Sigmoid colon (tissue), 7 donors: ENCODE data around the gene SEC16B. TPM values are rescaled to one million over a fixed set of nuclear protein-coding genes. Genes with fewer than 3 reads are reported as not detected.

Experiments
- DNase-seq: peaks from one replicate; pipeline ENCODE4 v3.0.0-alpha.2; 2019
- H3K27ac ChIP-seq, 4 donors: fragments of 200-600 bp; sonication (generic); one replicate each; pipeline ENCODE4 v1.5.1; 2016 to 2019; ENCODE audit warnings: mild to moderate bottlenecking in 1 of 4
- H3K27me3 ChIP-seq, 3 donors: fragments of 200-600 bp; sonication (generic); one replicate each; pipeline ENCODE4 v1.5.1; 2019; ENCODE audit warnings: mild to moderate bottlenecking in 1 of 3
- H3K36me3 ChIP-seq, 4 donors: fragments of 200-600 bp; sonication (generic); one replicate each; pipeline ENCODE4 v1.5.1; 2016 to 2019
- H3K4me1 ChIP-seq, 4 donors: fragments of 200-600 bp; sonication (generic); one replicate each; pipeline ENCODE4 v1.5.1; 2017 to 2019
- H3K4me3 ChIP-seq, 4 donors: fragments of 200-600 bp; sonication (generic); one replicate each; pipeline ENCODE4 v1.5.1; 2017 to 2019; ENCODE audit warnings: mild to moderate bottlenecking in 2 of 4, moderate library complexity in 1 of 4
- H3K9me3 ChIP-seq, 4 donors: fragments of 200-600 bp in 3 of 4; sonication (generic) in 3 of 4; one replicate each; pipeline versions ENCODE4 v1.5.1 to v1.6.1; 2013 to 2019
- CTCF ChIP-seq, 4 experiments: fragments of 450-650 bp in 3 of 4; fragments of 200-600 bp in 1 of 4; IDR thresholded peaks; one replicate each; pipeline ENCODE4 v1.5.1; 2016 to 2019; ENCODE audit warnings: antibody characterized with exemption in 4 of 4, mild to moderate bottlenecking in 3 of 4, moderate library complexity in 2 of 4
- EP300 ChIP-seq, 4 donors: sonication (generic); formaldehyde crosslinking; IDR thresholded peaks; one replicate each; pipeline ENCODE4 v1.6.1; 2017; ENCODE audit warnings: antibody characterized with exemption in 4 of 4
- POLR2A ChIP-seq, 2 donors: fragments of 450-650 bp; IDR thresholded peaks; one replicate each; pipeline ENCODE4 v1.6.1; 2016; ENCODE audit warnings: antibody characterized with exemption in 2 of 2, mild to moderate bottlenecking in 2 of 2, moderate library complexity in 2 of 2
- POLR2AphosphoS5 ChIP-seq, 4 donors: sonication (generic); formaldehyde crosslinking; IDR thresholded peaks; one replicate each; pipeline ENCODE4 v1.6.1; 2017; ENCODE audit warnings: antibody characterized with exemption in 4 of 4
- WGBS, 2 donors: extraction: QIAGEN DNeasy Blood & Tissue Kit; methylation state at CpG; one replicate each; pipeline ENCODE4 v1.1.7; 2013; 5-methylcytosine and 5-hydroxymethylcytosine counted together
- intact Hi-C: fragments of 100-400 bp; cut with DNase I; formaldehyde crosslinking; loops from one replicate; pipeline ENCODE4 v1.15.1; 2023
- polyA plus RNA-seq, 3 donors: library from polyadenylated mRNA; stranded (reverse); fragments of 200-250 nt; gene quantifications; one replicate each; pipeline ENCODE4 v1.2.3, GENCODE V29; 2013
- total RNA-seq, 4 donors: library from RNA; depleted of rRNA; stranded (reverse); fragments of >200 nt; gene quantifications; one replicate each; pipeline ENCODE4 v1.1.0, GENCODE V29; 2016
- donor health status: healthy with polysubstance abuse.
- donor health status: Bipolar disorder and iron deficiency.
- donor health status: healthy.

The SEC16B gene
- total and polyA plus RNA-seq, 7 donors = 1.6 to 5.8 (median 3.4) TPM

- Histone ChIP-seq H3K36me3 (no peaks in the 10 kb centered on the region), H3K4me3 (no peak overlapping the region), H3K9me3 (peaks cover 0 to 3% (median 0%) of the 10 kb centered on the region in 4 donors), H3K4me1 (no peaks in the 10 kb centered on the region), H3K27me3 (no peaks in the 10 kb centered on the region), H3K27ac (no peak overlapping the region)
- DNase-seq = no peak
- TF ChIP-seq POLR2A (IDR thresholded peaks at IDR 0.05) (no peak), CTCF (IDR thresholded peaks at IDR 0.05) (no peak), POLR2AphosphoS5 (IDR thresholded peaks at IDR 0.05) (no peak), EP300 (IDR thresholded peaks at IDR 0.05) (no peak)
- WGBS, 2 donors = 91 to 92% methylated on average over 2 of the region's 2 CpGs
- intact Hi-C loops = no loop called here
These were observed 49.8 kb downstream of the SEC16B start for GRCh38 chr1:177920091-177920490.

- H3K27ac ChIP-seq = no peak overlapping the region
- H3K4me3 ChIP-seq = no peak overlapping the region
- 91 to 93% methylated on average over 3 of the region's 3 CpGs for WGBS, 2 donors
- no peak for DNase-seq
- intact Hi-C loops = no loop called here
- peaks cover 0 to 3% (median 0%) of the 10 kb centered on the region in 4 donors for H3K9me3 ChIP-seq
- no peak for TF ChIP-seq POLR2A (IDR thresholded peaks at IDR 0.05)
- no peak for TF ChIP-seq EP300 (IDR thresholded peaks at IDR 0.05)
- TF ChIP-seq POLR2AphosphoS5 (IDR thresholded peaks at IDR 0.05) = no peak
- no peak for TF ChIP-seq CTCF (IDR thresholded peaks at IDR 0.05)
- no peaks in the 10 kb centered on the region for H3K4me1 ChIP-seq
- no peaks in the 10 kb centered on the region for H3K27me3 ChIP-seq
- H3K36me3 ChIP-seq = no peaks in the 10 kb centered on the region
These were observed 54.2 kb downstream of the SEC16B start for GRCh38 chr1:177915641-177916040.

GRCh38 chr1:177914603-177915002 lies 55.3 kb downstream of the SEC16B start:
- intact Hi-C loops = no loop called here
- Histone ChIP-seq H3K4me3 (no peak overlapping the region), H3K4me1 (no peaks in the 10 kb centered on the region), H3K36me3 (no peaks in the 10 kb centered on the region), H3K9me3 (peaks cover 0 to 3% (median 0%) of the 10 kb centered on the region in 4 donors), H3K27ac (no peak overlapping the region), H3K27me3 (no peaks in the 10 kb centered on the region)
- DNase-seq = no peak
- no peak for TF ChIP-seq POLR2A (IDR thresholded peaks at IDR 0.05)
- TF ChIP-seq EP300 (IDR thresholded peaks at IDR 0.05) = no peak
- no peak for TF ChIP-seq CTCF (IDR thresholded peaks at IDR 0.05)
- TF ChIP-seq POLR2AphosphoS5 (IDR thresholded peaks at IDR 0.05) = no peak
- 77 to 88% methylated on average over 7 of the region's 7 CpGs for WGBS, 2 donors

- H3K4me3 ChIP-seq = no peak overlapping the region
- no peaks in the 10 kb centered on the region for H3K4me1 ChIP-seq
- WGBS, 2 donors = 28 to 37% methylated on average over 4 of the region's 4 CpGs
- no peaks in the 10 kb centered on the region for H3K36me3 ChIP-seq
- DNase-seq = no peak
- TF ChIP-seq CTCF (IDR thresholded peaks at IDR 0.05) (peak in 1 of 4 experiments; percentile 5), POLR2AphosphoS5 (IDR thresholded peaks at IDR 0.05) (no peak), EP300 (IDR thresholded peaks at IDR 0.05) (no peak), POLR2A (IDR thresholded peaks at IDR 0.05) (no peak)
- intact Hi-C loops = no loop called here
- no peaks in the 10 kb centered on the region for H3K27me3 ChIP-seq
- no peak overlapping the region for H3K27ac ChIP-seq
- peaks cover 0 to 3% (median 0%) of the 10 kb centered on the region in 4 donors for H3K9me3 ChIP-seq
These were observed 55.9 kb downstream of the SEC16B start for GRCh38 chr1:177913762-177914540.
